ENCODE results near the gene LCTL.

LCTL gene

DNA sequence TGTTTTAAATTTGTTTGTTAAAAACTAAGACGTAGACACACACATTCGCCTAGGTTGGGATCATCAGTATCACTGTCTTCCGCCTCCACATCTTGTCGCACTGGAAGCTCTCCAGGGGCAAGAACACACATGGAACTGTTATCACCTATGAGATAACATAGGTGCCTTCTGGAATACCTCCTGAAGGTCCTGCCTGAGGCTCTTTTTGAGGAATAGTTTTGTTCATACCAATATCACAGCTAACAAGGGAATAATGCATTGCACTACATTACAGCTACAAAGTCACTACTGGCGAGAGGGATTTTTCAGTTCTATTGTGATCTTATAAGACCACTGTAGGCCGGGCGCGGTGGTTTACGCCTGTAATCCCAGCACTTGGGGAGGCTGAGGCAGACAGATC, 30.7 kb downstream of the LCTL start:
- Histone ChIP-seq H3K4me3 (ENCODE audit: low read length) (no peak overlapping the region), H3K36me3 (replicated peaks; ENCODE audit: low read depth, low read length) (peaks cover 20% of the 10 kb centered on the region)

GRCh38 chr15:66524838-66525237, 41.0 kb downstream of the LCTL start:
- Histone ChIP-seq H3K9ac (ENCODE audit: low read length) (no peak overlapping the region), H3K27ac (ENCODE audit: low read length) (peak overlapping the region; percentile 8; the same call in 1 of the 2 replicates), H3K36me3 (replicated peaks; ENCODE audit: low read depth, low read length) (peaks cover 21% of the 10 kb centered on the region), H3K4me2 (ENCODE audit: low read length) (peak overlapping the region; percentile 37), H3K27me3 (ENCODE audit: low read depth, low read length) (no peaks in the 10 kb centered on the region), H3K79me2 (ENCODE audit: low read length) (no peaks in the 10 kb centered on the region), H3K4me3 (ENCODE audit: low read length) (no peak overlapping the region), H3K9me3 (ENCODE audit: insufficient read depth, low read length) (no peaks in the 10 kb centered on the region), H2AFZ (ENCODE audit: low read depth, low read length) (no peak overlapping the region), H3K4me1 (ENCODE audit: low read length) (peaks cover 13% of the 10 kb centered on the region), H4K20me1 (ENCODE audit: insufficient read depth, low read length) (no peaks in the 10 kb centered on the region)
- no peak for TF ChIP-seq EZH2phosphoT487 (IDR thresholded peaks at IDR 0.05; ENCODE audit: low read depth)
- no peak for TF ChIP-seq CTCF (IDR thresholded peaks at IDR 0.05; ENCODE audit: low read depth, low read length)

More for the DNA sequence above, 30.7 kb downstream of the LCTL start:
- H3K9ac ChIP-seq (ENCODE audit: low read length) = no peak overlapping the region
- no peaks in the 10 kb centered on the region for H3K79me2 ChIP-seq (ENCODE audit: low read length)
- no peaks in the 10 kb centered on the region for H4K20me1 ChIP-seq (ENCODE audit: insufficient read depth, low read length)
- no peaks in the 10 kb centered on the region for H3K27me3 ChIP-seq (ENCODE audit: low read depth, low read length)
- no peak overlapping the region for H3K27ac ChIP-seq (ENCODE audit: low read length)
- no peaks in the 10 kb centered on the region for H3K4me1 ChIP-seq (ENCODE audit: low read length)
- no peak overlapping the region for H2AFZ ChIP-seq (ENCODE audit: low read depth, low read length)
- TF ChIP-seq CTCF (IDR thresholded peaks at IDR 0.05; ENCODE audit: low read depth, low read length) (no peak), EZH2phosphoT487 (IDR thresholded peaks at IDR 0.05; ENCODE audit: low read depth) (no peak)
- H3K4me2 ChIP-seq (ENCODE audit: low read length) = no peak overlapping the region
- no peaks in the 10 kb centered on the region for H3K9me3 ChIP-seq (ENCODE audit: insufficient read depth, low read length)

GRCh38 chr15:66523926-66524325, 41.9 kb downstream of the LCTL start:
- Histone ChIP-seq H3K4me1 (ENCODE audit: low read length) (peaks cover 13% of the 10 kb centered on the region), H3K27ac (ENCODE audit: low read length) (no peak overlapping the region), H4K20me1 (ENCODE audit: insufficient read depth, low read length) (no peaks in the 10 kb centered on the region), H3K4me3 (ENCODE audit: low read length) (no peak overlapping the region), H3K9ac (ENCODE audit: low read length) (no peak overlapping the region), H3K4me2 (ENCODE audit: low read length) (no peak overlapping the region), H3K9me3 (ENCODE audit: insufficient read depth, low read length) (no peaks in the 10 kb centered on the region), H3K79me2 (ENCODE audit: low read length) (no peaks in the 10 kb centered on the region), H2AFZ (ENCODE audit: low read depth, low read length) (no peak overlapping the region), H3K36me3 (replicated peaks; ENCODE audit: low read depth, low read length) (peaks cover 19% of the 10 kb centered on the region), H3K27me3 (ENCODE audit: low read depth, low read length) (no peaks in the 10 kb centered on the region)
- no peak for TF ChIP-seq EZH2phosphoT487 (IDR thresholded peaks at IDR 0.05; ENCODE audit: low read depth)
- TF ChIP-seq CTCF (IDR thresholded peaks at IDR 0.05; ENCODE audit: low read depth, low read length) = no peak

GRCh38 chr15:66515901-66516322, 49.9 kb downstream of the LCTL start:
- H3K79me2 ChIP-seq (ENCODE audit: low read length) = no peaks in the 10 kb centered on the region
- TF ChIP-seq EZH2phosphoT487 (IDR thresholded peaks at IDR 0.05; ENCODE audit: low read depth) = no peak
- TF ChIP-seq CTCF (IDR thresholded peaks at IDR 0.05; ENCODE audit: low read depth, low read length) = no peak
- H3K27me3 ChIP-seq (ENCODE audit: low read depth, low read length) = no peaks in the 10 kb centered on the region
- H4K20me1 ChIP-seq (ENCODE audit: insufficient read depth, low read length) = no peaks in the 10 kb centered on the region
- no peaks in the 10 kb centered on the region for H3K9me3 ChIP-seq (ENCODE audit: insufficient read depth, low read length)
- no peak overlapping the region for H3K9ac ChIP-seq (ENCODE audit: low read length)
- H3K27ac ChIP-seq (ENCODE audit: low read length) = no peak overlapping the region
- no peak overlapping the region for H3K4me2 ChIP-seq (ENCODE audit: low read length)
- no peak overlapping the region for H3K4me3 ChIP-seq (ENCODE audit: low read length)
- peaks cover 27% of the 10 kb centered on the region for H3K36me3 ChIP-seq (replicated peaks; ENCODE audit: low read depth, low read length)
- no peaks in the 10 kb centered on the region for H3K4me1 ChIP-seq (ENCODE audit: low read length)
- no peak overlapping the region for H2AFZ ChIP-seq (ENCODE audit: low read depth, low read length)
